Measurements from ENCODE around the gene MRGPRD. TPM values are rescaled to one million over a fixed set of nuclear protein-coding genes. Genes with fewer than 3 reads are reported as not detected.

MRGPRD gene, protein sequence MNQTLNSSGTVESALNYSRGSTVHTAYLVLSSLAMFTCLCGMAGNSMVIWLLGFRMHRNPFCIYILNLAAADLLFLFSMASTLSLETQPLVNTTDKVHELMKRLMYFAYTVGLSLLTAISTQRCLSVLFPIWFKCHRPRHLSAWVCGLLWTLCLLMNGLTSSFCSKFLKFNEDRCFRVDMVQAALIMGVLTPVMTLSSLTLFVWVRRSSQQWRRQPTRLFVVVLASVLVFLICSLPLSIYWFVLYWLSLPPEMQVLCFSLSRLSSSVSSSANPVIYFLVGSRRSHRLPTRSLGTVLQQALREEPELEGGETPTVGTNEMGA
- not detected for total RNA-seq

- intact Hi-C loops (cut with DNase I) = no loop called here
- ATAC-seq (no peak), DNase-seq (ENCODE audit: low spot score) (peak; percentile 23)
These were observed at the start of gene MRGPRD for GRCh38 chr11:68980776-68981065. Gene MRGPRD (minus strand): TSS chr11:68980986. CDS start chr11:68980986, 0 bp downstream.

- peak; percentile 41 for ATAC-seq
- intact Hi-C loops (cut with DNase I) = no loop called here
- DNase-seq (ENCODE audit: low spot score) = no peak
These were observed 49.5 kb upstream of the MRGPRD start for GRCh38 chr11:69030301-69030700.

- no peak for DNase-seq (ENCODE audit: low spot score)
- intact Hi-C loops (cut with DNase I) = no loop called here
- peak; percentile 45 for ATAC-seq
These were observed 47.1 kb upstream of the MRGPRD start for GRCh38 chr11:69027704-69028372.

DNA sequence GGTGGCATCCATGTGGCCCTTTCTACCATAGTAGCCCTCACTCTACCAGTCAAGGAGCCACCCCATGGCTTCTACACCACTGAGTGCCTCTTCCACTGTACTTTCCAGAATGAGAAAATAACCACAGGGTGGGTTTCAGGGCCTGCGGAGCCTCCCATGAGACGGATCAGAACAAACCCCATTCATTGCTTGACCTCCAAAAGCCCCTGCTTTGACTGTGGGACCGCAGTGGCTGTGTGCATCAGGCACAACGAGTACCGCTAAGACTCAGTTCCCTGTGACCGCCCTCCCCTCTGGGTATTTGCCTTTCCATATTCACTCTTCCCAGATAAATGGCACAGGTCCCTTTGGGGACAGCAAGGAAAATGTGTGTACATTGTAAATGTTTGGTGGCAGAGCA lies 43.7 kb upstream of the MRGPRD start:
- DNase-seq (ENCODE audit: low spot score) (no peak), ATAC-seq (no peak)
- intact Hi-C loops (cut with DNase I) = no loop called here

DNA sequence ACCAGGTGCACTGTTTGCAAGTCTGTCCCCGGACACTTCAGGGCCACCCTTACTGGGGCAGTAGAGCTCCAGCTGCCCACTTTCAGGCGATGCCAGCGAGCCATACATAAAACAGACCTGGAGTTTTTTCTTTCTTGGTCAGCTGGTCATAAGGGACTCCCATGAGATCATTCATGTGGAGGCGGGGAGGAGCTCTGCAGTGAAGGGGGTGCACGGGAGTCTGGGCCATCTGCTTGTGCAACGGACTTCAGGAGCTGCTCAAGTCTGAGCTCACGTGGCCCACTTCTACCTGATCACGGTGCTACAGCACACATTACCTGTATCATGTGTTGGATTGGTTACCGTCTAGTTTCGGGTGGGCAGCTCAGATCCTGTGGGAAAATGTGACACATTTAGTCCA lies 41.5 kb upstream of the MRGPRD start:
- ATAC-seq (peak; percentile 48), DNase-seq (ENCODE audit: low spot score) (no peak)
- intact Hi-C loops (cut with DNase I) = no loop called here

DNA sequence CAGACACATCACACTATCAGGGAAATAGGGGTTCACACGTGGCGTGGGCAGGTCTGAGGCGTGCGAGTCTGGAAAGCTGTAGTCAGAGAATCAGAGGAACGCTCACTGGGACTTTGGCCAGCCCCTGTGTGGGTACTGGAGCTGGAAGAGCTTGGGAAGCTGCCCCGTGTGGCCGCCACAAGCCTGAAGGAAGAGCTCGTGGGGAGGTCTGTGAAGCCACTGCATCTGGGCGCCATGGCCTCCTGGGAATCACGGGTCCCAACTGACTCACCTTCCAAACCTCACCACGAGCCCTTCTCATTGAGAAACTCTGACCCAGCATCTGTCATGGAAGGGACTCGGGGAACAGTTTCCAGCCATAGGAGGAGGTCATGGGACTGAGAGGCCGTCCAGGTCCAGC lies 38.1 kb upstream of the MRGPRD start:
- DNase-seq (ENCODE audit: low spot score) (no peak), ATAC-seq (no peak)
- intact Hi-C loops (cut with DNase I) = no loop called here

DNA sequence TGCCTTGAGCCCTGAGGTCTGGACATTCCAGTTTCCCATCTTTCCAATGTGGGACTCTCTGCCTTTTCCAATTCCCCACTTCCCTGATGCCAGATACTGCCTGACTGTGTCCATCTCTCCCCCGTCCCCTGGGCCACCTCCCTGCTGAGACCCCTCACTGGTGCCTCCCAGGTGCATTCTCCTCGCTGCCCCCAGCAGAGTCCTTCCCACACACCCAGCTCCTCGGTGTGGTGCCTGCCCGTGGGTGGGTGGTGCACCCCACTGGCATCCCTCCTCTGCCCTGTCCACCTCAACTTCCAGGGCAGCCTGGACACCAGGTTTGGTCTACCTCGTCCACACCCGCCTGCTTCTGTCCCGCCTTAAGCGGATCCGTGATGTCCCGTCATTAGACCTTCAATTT lies 37.2 kb upstream of the MRGPRD start:
- DNase-seq (ENCODE audit: low spot score) (no peak), ATAC-seq (no peak)
- intact Hi-C loops (cut with DNase I) = no loop called here

DNA sequence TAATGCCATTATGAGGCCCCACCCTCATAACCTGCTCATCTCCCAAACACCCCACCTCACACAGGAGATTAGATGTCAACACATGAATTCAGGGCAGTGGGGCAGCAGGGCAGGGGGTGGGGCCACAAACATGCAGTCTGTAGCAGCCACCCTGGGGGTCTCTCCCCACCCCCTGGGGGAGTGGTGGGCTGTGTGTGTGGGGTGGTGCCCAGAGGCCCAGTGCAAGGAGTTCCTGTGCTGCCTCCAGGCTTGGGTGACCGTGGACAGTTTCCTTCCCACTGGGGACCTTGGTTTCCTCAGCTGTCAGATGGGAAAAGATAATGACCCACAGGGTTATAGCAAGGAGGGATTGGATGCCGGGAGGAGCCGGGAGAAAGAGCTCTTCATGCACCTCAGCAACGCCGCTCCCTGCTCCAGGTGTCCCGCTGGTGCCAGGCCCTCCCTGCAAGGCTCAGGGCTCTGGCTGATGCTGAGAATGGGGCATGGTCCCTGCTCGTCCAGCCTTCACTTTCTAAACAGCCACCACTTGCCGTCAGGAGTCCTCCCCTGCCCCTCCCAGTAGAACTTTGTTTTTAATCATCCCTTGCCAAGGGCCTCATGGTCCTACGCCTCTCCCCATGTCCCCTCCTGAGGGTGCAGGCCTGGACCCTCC lies 34.2 kb upstream of the MRGPRD start:
- DNase-seq (ENCODE audit: low spot score) (no peak), ATAC-seq (no peak)
- intact Hi-C loops (cut with DNase I) = no loop called here

GRCh38 chr11:69014084-69014851 lies 33.5 kb upstream of the MRGPRD start:
- ATAC-seq (peak; percentile 48), DNase-seq (ENCODE audit: low spot score) (no peak)
- intact Hi-C loops (cut with DNase I) = no loop called here

- intact Hi-C loops (cut with DNase I) = no loop called here
- DNase-seq (ENCODE audit: low spot score) (peak; percentile 97), ATAC-seq (peak; percentile 86)
These were observed 32.5 kb upstream of the MRGPRD start, which contains the start of gene MRGPRF for GRCh38 chr11:69013009-69013951. Gene MRGPRF (minus strand): TSS chr11:69013246. CDS start chr11:69009901, 3,345 bp downstream.

DNA sequence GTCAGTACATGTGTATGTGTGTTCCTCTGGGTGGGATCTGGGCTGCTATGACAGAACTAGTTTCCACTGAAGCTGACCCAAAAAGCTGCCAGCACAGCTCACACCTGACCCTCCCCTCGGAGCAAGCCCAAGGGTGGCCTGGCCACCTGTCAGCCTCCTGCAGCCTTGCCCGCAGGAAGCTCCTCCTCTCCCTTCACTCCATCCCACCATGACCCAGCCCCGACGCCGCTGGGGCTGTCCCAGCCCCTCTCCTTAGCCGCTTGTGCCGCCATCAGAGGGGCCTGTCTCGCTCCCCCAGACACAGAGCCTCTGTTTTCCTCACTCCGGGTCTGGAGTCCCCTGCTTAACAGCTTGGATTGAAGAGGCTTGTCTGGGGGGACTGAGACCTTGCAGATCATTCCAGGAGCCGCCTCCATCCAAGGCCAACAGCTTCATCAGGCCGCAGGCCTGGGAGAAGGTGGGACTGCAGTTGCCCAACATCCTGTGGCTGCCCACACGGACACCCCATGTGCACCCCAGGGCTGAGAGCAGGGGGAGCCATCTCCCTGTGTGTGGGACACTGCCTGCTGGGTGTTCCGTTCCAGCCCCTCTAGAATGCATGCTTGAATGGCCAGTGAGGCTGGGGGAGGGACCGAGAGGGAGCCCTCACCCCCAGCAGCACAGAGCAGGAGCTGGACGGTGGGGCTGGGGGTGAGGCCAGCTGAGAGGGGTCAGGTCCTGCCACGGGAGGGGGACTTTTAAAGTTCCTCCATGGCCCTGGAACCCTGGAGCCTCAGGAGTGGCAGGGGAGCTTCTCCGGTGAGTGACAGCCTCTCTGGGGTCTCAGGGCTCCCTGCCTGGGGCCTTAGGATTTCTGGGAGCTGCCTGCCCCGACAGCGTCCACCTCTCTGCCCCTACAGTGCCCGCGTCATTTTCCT lies 31.6 kb upstream of the MRGPRD start:
- ATAC-seq (peak; percentile 38), DNase-seq (ENCODE audit: low spot score) (no peak)
- intact Hi-C loops (cut with DNase I) = no loop called here

GRCh38 chr11:69011624-69012091 lies 30.9 kb upstream of the MRGPRD start:
- DNase-seq (ENCODE audit: low spot score) (no peak), ATAC-seq (no peak)
- intact Hi-C loops (cut with DNase I) = no loop called here

GRCh38 chr11:69010964-69011623 lies 30.3 kb upstream of the MRGPRD start:
- DNase-seq (ENCODE audit: low spot score) (peak; percentile 90), ATAC-seq (peak; percentile 59)
- intact Hi-C loops (cut with DNase I) = no loop called here

DNA sequence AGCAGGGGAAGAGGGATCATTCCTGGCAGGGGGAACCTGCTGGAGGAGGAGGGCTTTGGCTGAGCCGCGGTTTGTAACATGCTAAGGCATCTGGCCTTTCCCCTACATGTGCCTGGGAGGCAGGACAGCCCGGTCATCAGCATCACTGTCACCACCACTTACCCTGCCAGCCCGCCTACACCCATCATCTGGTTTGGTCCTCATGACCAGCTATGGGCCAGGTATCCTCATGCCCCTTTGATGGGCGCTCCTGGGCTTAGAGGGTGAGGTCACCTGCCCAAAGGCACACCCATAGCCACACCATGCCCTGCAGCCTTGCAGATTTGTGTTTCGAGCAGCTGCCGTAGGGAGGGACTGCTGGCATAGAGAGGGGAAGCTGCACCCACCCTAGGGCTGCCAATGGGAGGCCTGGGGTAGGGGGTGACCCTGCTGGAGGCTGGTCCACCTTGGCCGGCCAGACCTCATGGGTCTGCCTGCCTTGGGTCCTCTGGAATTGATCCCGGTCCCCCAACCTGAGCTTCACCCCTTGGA lies 29.6 kb upstream of the MRGPRD start:
- no peak for ATAC-seq
- intact Hi-C loops (cut with DNase I) = no loop called here
- no peak for DNase-seq (ENCODE audit: low spot score)

DNA sequence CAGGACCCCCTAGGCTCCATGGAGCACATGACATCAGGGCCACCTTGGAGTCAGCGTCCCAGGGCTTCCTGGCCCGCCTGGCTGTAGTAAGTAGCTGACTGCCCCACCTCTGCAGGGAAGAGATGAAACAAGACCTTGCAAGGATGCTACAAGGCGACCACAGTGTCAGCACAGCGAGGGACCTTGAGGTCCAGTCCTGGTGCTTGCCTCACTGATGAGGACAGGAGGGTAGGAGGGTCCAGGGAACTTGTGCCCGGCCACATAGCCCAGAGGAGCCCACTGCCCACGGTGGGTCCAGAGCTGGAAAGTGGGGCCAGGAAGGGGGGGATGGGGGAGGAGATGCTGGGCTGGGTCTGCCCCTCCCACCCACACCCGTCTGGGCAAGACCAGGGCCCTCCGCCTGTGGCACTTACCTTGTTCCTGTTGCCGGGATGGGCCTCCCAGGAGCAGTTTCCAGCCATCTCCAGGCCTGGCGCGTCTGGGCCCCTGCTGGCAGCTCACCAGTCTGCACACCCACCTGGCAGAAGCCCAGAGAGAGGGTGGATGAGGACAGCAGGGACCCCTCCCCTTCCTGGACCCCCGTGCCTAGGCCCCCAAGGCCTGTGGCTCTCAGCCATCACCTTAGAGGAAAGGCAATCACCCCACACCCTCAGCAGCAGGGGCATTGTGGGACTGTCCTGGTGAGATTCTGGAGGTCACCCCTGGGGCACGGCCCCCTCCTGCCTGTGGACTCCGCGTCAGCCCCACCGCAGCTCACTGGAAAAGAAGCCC lies 28.8 kb upstream of the MRGPRD start:
- no peak for ATAC-seq
- DNase-seq (ENCODE audit: low spot score) = peak; percentile 60
- intact Hi-C loops (cut with DNase I) = no loop called here

Data from sciatic nerve (tissue), 2 donors.